GM23338 (cell line): Measurements from ENCODE around the gene ANKRD66. TPM values are rescaled to one million over a fixed set of nuclear protein-coding genes. Genes with fewer than 3 reads are reported as not detected.

Experiments used
- ATAC-seq: fragments of 200-7000 bp; cut with Tn5 transposase; 3 replicates; pipeline ENCODE4 v1.9.1; 2020
- DNase-seq: peaks from one replicate; pipeline ENCODE4 v3.0.0-alpha.2; 2015; ENCODE audit warnings: low spot score
- H2AFZ ChIP-seq: fragments of 200-600 bp; sonication (generic); 2 replicates; pipeline ENCODE4 v1.8.0; 2016; ENCODE audit warnings: antibody characterized with exemption, mild to moderate bottlenecking, moderate library complexity
- H3F3A ChIP-seq: fragments of 200-600 bp; sonication (generic); replicated peaks from 2 replicates; pipeline ENCODE4 v1.8.0; 2017; ENCODE audit warnings: antibody characterized with exemption, mixed run types, low read depth
- H3K27ac ChIP-seq: fragments of 200-600 bp; sonication (generic); 2 replicates; pipeline ENCODE4 v1.6.1; 2016; ENCODE audit warnings: low read depth
- H3K27me3 ChIP-seq: fragments of 200-600 bp; sonication (generic); 2 replicates; pipeline ENCODE4 v1.8.0; 2016; ENCODE audit warnings: mild to moderate bottlenecking, mixed run types, moderate library complexity; ENCODE audit not compliant: insufficient read depth
- H3K36me3 ChIP-seq: fragments of 200-600 bp; sonication (generic); 2 replicates; pipeline ENCODE4 v1.8.0; 2016; ENCODE audit warnings: mild to moderate bottlenecking; ENCODE audit not compliant: insufficient read depth
- H3K4me1 ChIP-seq: fragments of 200-600 bp; sonication (generic); 2 replicates; pipeline ENCODE4 v1.8.0; 2016; ENCODE audit warnings: mild to moderate bottlenecking, moderate library complexity; ENCODE audit not compliant: insufficient read depth
- H3K4me2 ChIP-seq: fragments of 200-600 bp; sonication (generic); 2 replicates; pipeline ENCODE4 v1.7.1; 2017; ENCODE audit warnings: mixed run types
- H3K4me3 ChIP-seq: fragments of 200-600 bp; sonication (generic); 2 replicates; pipeline ENCODE4 v1.6.1; 2016; ENCODE audit warnings: mixed run types
- H3K79me2 ChIP-seq: fragments of 200-600 bp; sonication (generic); replicated peaks from 2 replicates; pipeline ENCODE4 v1.8.0; 2017; ENCODE audit warnings: mild to moderate bottlenecking; ENCODE audit not compliant: insufficient read depth
- H3K9me2 ChIP-seq: fragments of 200-600 bp; sonication (generic); 2 replicates; pipeline ENCODE4 v1.8.0; 2017; ENCODE audit not compliant: insufficient read depth
- H4K20me1 ChIP-seq: fragments of 200-600 bp; sonication (generic); replicated peaks from 2 replicates; pipeline ENCODE4 v1.8.0; 2017; ENCODE audit warnings: mild to moderate bottlenecking; ENCODE audit not compliant: insufficient read depth
- H3K27ac Mint-ChIP-seq: 2 replicates; pipeline ENCODE4 v1.8.0; 2020; ENCODE audit warnings: inconsistent platforms, mild to moderate bottlenecking, moderate library complexity, mixed read lengths
- H3K27me3 Mint-ChIP-seq: 3 replicates; pipeline ENCODE4 v1.8.0; 2022; ENCODE audit warnings: low read depth, mild to moderate bottlenecking, moderate library complexity, mixed read lengths, inconsistent platforms; ENCODE audit not compliant: insufficient read depth, poor library complexity
- H3K36me3 Mint-ChIP-seq: 3 replicates; pipeline ENCODE4 v1.8.0; 2021; ENCODE audit warnings: low read depth, mild to moderate bottlenecking, inconsistent platforms, moderate library complexity, mixed read lengths
- H3K4me1 Mint-ChIP-seq: 3 replicates; pipeline ENCODE4 v1.8.0; 2020; ENCODE audit warnings: mild to moderate bottlenecking, inconsistent platforms, mixed read lengths
- H3K4me3 Mint-ChIP-seq: 3 replicates; pipeline ENCODE4 v1.8.0; 2021; ENCODE audit warnings: moderate library complexity, mild to moderate bottlenecking, inconsistent platforms, mixed read lengths
- H3K9me3 Mint-ChIP-seq: 3 replicates; pipeline ENCODE4 v1.8.0; 2020; ENCODE audit warnings: moderate library complexity, mild to moderate bottlenecking, inconsistent platforms, mixed read lengths
- EZH2 ChIP-seq: fragments of 200-600 bp; sonication (generic); IDR thresholded peaks from one replicate; pipeline ENCODE4 v1.8.0; 2017; ENCODE audit warnings: antibody characterized with exemption, mild to moderate bottlenecking, low read depth; ENCODE audit not compliant: unreplicated experiment
- JUNB ChIP-seq: IDR thresholded peaks from one replicate; pipeline ENCODE4 v1.6.1; 2016; ENCODE audit warnings: antibody characterized with exemption; ENCODE audit not compliant: unreplicated experiment
- NANOG ChIP-seq: IDR thresholded peaks from 2 replicates; pipeline ENCODE4 v1.6.1; 2016; ENCODE audit warnings: antibody characterized with exemption, borderline replicate concordance
- POLR2AphosphoS5 ChIP-seq: IDR thresholded peaks from 2 replicates; pipeline ENCODE4 v1.6.1; 2016; ENCODE audit warnings: antibody characterized with exemption, low read depth
- ZNF114 ChIP-seq: fragments of 250-450 bp; sonication (Bioruptor Pico); IDR thresholded peaks from 2 replicates; pipeline ENCODE4 v1.5.0; 2020; ENCODE audit warnings: mild to moderate bottlenecking, moderate library complexity
- ZNF331 ChIP-seq: fragments of 250-450 bp; sonication (Bioruptor Pico); IDR thresholded peaks from 2 replicates; pipeline ENCODE4 v1.5.0; 2020; ENCODE audit warnings: low read depth, mild to moderate bottlenecking, moderate library complexity
- polyA plus RNA-seq: library from polyadenylated mRNA; unstranded; fragments of >200 nt; fragmentation: Nextera tagmentation; extraction: Ambion mirVana; gene quantifications from 2 replicates; pipeline ENCODE4 v1.2.1, GENCODE V29; 2016
- total RNA-seq: library from RNA; depleted of rRNA; stranded (reverse); fragments of >200 nt; shearing (Covaris generic); gene quantifications from 2 replicates; pipeline ENCODE4 v1.2.3, GENCODE V29; 2014
- TF ChIP-seq, protein P1 (sequence below), 2 experiments: fragments of 200-600 bp in 1 of 2; sonication (generic) in 1 of 2; conservative IDR thresholded peaks; 2 replicates each; pipeline versions ENCODE4 v1.5.1 to v1.6.1; 2016 to 2017; ENCODE audit warnings: antibody characterized with exemption in 2 of 2, low read depth in 2 of 2, mild to moderate bottlenecking in 2 of 2, moderate library complexity in 1 of 2
- TF ChIP-seq, protein P2 (sequence below): fragments of 250-450 bp; sonication (Bioruptor Pico); IDR thresholded peaks from 2 replicates; pipeline ENCODE4 v1.5.0; 2020; ENCODE audit warnings: mild to moderate bottlenecking, moderate library complexity
- TF ChIP-seq, protein P3 (sequence below): IDR thresholded peaks from 2 replicates; pipeline ENCODE4 v1.6.1; 2016; ENCODE audit warnings: antibody characterized with exemption

Gene ANKRD66
- total and polyA plus RNA-seq, 2 experiments from 2014 or later, result not detected

DNA sequence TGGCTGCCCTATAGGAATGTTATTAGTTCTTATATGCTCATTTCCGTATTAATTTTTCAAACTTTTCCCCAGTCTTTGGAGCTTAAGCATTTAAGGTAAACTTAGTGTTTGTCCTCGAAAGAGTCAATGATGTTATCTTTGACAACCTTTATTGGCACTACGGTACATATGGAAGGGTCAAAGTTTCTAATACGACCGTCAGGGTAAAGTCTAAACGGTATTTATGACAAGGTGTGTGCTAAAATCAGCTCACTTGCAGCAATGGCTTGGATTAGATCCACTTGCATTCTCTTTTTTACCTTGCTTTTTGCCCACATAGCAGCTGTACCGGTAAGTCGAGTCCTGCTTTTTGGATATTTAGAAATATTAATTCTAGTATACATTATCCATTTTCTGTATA, 46.4 kb downstream of the ANKRD66 start, which contains the start of gene MEP1A (continued):
- TF ChIP-seq, protein P1, sequence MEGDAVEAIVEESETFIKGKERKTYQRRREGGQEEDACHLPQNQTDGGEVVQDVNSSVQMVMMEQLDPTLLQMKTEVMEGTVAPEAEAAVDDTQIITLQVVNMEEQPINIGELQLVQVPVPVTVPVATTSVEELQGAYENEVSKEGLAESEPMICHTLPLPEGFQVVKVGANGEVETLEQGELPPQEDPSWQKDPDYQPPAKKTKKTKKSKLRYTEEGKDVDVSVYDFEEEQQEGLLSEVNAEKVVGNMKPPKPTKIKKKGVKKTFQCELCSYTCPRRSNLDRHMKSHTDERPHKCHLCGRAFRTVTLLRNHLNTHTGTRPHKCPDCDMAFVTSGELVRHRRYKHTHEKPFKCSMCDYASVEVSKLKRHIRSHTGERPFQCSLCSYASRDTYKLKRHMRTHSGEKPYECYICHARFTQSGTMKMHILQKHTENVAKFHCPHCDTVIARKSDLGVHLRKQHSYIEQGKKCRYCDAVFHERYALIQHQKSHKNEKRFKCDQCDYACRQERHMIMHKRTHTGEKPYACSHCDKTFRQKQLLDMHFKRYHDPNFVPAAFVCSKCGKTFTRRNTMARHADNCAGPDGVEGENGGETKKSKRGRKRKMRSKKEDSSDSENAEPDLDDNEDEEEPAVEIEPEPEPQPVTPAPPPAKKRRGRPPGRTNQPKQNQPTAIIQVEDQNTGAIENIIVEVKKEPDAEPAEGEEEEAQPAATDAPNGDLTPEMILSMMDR (conservative IDR thresholded peaks at IDR 0.05; ENCODE audit: low read depth in 2 of 2), result no peak
- TF ChIP-seq ZNF114 (CRISPR knock-in tag), result no peak
- no peak for TF ChIP-seq JUNB

DNA sequence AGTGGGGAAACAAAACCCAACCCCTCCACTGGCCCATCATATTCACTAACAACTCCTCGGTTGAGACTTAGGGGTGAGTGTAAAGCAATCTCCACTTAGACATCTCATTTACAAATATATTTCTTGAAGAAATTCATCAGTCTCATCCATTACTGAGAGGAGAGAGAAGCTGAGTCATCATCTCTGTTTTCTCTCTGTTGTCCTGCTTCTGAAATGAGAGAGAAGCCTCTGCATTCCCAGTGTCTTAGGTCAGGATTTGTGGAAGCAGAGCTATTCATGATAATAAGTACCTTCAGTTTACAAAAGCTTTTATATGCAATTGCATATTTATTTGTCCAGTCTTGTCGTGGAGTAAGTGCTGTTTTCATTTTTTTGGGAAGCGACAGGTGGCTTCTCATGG, 47.3 kb downstream of the ANKRD66 start:
- TF ChIP-seq, protein P2, sequence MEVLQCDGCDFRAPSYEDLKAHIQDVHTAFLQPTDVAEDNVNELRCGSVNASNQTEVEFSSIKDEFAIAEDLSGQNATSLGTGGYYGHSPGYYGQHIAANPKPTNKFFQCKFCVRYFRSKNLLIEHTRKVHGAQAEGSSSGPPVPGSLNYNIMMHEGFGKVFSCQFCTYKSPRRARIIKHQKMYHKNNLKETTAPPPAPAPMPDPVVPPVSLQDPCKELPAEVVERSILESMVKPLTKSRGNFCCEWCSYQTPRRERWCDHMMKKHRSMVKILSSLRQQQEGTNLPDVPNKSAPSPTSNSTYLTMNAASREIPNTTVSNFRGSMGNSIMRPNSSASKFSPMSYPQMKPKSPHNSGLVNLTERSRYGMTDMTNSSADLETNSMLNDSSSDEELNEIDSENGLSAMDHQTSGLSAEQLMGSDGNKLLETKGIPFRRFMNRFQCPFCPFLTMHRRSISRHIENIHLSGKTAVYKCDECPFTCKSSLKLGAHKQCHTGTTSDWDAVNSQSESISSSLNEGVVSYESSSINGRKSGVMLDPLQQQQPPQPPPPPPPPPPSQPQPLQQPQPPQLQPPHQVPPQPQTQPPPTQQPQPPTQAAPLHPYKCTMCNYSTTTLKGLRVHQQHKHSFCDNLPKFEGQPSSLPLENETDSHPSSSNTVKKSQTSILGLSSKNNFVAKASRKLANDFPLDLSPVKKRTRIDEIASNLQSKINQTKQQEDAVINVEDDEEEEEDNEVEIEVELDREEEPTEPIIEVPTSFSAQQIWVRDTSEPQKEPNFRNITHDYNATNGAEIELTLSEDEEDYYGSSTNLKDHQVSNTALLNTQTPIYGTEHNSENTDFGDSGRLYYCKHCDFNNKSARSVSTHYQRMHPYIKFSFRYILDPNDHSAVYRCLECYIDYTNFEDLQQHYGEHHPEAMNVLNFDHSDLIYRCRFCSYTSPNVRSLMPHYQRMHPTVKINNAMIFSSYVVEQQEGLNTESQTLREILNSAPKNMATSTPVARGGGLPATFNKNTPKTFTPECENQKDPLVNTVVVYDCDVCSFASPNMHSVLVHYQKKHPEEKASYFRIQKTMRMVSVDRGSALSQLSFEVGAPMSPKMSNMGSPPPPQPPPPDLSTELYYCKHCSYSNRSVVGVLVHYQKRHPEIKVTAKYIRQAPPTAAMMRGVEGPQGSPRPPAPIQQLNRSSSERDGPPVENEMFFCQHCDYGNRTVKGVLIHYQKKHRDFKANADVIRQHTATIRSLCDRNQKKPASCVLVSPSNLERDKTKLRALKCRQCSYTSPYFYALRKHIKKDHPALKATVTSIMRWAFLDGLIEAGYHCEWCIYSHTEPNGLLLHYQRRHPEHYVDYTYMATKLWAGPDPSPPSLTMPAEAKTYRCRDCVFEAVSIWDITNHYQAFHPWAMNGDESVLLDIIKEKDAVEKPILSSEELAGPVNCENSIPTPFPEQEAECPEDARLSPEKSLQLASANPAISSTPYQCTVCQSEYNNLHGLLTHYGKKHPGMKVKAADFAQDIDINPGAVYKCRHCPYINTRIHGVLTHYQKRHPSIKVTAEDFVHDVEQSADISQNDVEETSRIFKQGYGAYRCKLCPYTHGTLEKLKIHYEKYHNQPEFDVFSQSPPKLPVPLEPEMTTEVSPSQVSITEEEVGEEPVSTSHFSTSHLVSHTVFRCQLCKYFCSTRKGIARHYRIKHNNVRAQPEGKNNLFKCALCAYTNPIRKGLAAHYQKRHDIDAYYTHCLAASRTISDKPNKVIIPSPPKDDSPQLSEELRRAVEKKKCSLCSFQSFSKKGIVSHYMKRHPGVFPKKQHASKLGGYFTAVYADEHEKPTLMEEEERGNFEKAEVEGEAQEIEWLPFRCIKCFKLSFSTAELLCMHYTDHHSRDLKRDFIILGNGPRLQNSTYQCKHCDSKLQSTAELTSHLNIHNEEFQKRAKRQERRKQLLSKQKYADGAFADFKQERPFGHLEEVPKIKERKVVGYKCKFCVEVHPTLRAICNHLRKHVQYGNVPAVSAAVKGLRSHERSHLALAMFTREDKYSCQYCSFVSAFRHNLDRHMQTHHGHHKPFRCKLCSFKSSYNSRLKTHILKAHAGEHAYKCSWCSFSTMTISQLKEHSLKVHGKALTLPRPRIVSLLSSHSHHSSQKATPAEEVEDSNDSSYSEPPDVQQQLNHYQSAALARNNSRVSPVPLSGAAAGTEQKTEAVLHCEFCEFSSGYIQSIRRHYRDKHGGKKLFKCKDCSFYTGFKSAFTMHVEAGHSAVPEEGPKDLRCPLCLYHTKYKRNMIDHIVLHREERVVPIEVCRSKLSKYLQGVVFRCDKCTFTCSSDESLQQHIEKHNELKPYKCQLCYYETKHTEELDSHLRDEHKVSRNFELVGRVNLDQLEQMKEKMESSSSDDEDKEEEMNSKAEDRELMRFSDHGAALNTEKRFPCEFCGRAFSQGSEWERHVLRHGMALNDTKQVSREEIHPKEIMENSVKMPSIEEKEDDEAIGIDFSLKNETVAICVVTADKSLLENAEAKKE (CRISPR knock-in tag), result no peak
- TF ChIP-seq, protein P3, sequence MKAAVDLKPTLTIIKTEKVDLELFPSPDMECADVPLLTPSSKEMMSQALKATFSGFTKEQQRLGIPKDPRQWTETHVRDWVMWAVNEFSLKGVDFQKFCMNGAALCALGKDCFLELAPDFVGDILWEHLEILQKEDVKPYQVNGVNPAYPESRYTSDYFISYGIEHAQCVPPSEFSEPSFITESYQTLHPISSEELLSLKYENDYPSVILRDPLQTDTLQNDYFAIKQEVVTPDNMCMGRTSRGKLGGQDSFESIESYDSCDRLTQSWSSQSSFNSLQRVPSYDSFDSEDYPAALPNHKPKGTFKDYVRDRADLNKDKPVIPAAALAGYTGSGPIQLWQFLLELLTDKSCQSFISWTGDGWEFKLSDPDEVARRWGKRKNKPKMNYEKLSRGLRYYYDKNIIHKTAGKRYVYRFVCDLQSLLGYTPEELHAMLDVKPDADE, result no peak
- no peak for TF ChIP-seq NANOG
- no peak for TF ChIP-seq ZNF114 (CRISPR knock-in tag)
- TF ChIP-seq EZH2, result no peak
- TF ChIP-seq POLR2AphosphoS5, result no peak
- no peak for TF ChIP-seq ZNF331 (CRISPR knock-in tag)
- TF ChIP-seq, protein P1 (conservative IDR thresholded peaks at IDR 0.05; ENCODE audit: low read depth in 2 of 2), result no peak
- H4K20me1 ChIP-seq, result no peaks in the 10 kb centered on the region
- Mint-ChIP-seq H3K4me1 (no peaks in the 10 kb centered on the region), H3K4me3 (no peak overlapping the region), H3K36me3 (no peaks in the 10 kb centered on the region), H3K9me3 (no peaks in the 10 kb centered on the region), H3K27ac (no peak overlapping the region), H3K27me3 (no peaks in the 10 kb centered on the region)
- no peak for DNase-seq
- H3K4me1 ChIP-seq, result no peaks in the 10 kb centered on the region
- H3K4me2 ChIP-seq, result no peak overlapping the region
- H3K79me2 ChIP-seq, result no peaks in the 10 kb centered on the region
- 0 out of 2 replicates have a peak overlapping the region, but pooled peaks have one; percentile 74 for H2AFZ ChIP-seq
- no peak for ATAC-seq
- no peaks in the 10 kb centered on the region for H3K9me2 ChIP-seq
- H3F3A ChIP-seq, result no peaks in the 10 kb centered on the region
- no peak overlapping the region for H3K27ac ChIP-seq
- no peak overlapping the region for H3K4me3 ChIP-seq
- H3K27me3 ChIP-seq, result no peaks in the 10 kb centered on the region
- H3K36me3 ChIP-seq, result no peaks in the 10 kb centered on the region
